Adipocyte (in vitro differentiated cells): ENCODE results near the gene UBXN2A.
A peak's percentile ranks its signal among the peaks of the same experiment; 100 is the strongest.

Source experiments
- DNase-seq: peaks from one replicate; pipeline ENCODE4 v3.0.0-alpha.2; 2015; ENCODE audit warnings: low read depth
- H3K27me3 ChIP-seq: replicated peaks from 2 replicates; pipeline ENCODE4 v1.7.0; 2013; ENCODE audit warnings: mild to moderate bottlenecking, low read length, moderate library complexity; ENCODE audit not compliant: control insufficient read depth, insufficient read depth
- H3K36me3 ChIP-seq: 2 replicates; pipeline ENCODE4 v1.7.0; 2013; ENCODE audit warnings: low read length, mild to moderate bottlenecking, moderate library complexity; ENCODE audit not compliant: control insufficient read depth, insufficient read depth, severe bottlenecking
- H3K4me1 ChIP-seq: 2 replicates; pipeline ENCODE4 v1.7.0; 2013; ENCODE audit warnings: mild to moderate bottlenecking, low read length, moderate library complexity; ENCODE audit not compliant: control insufficient read depth, insufficient read depth
- H3K4me3 ChIP-seq: 2 replicates; pipeline ENCODE4 v1.7.0; 2013; ENCODE audit warnings: mild to moderate bottlenecking, low read length, moderate library complexity
- H3K9ac ChIP-seq: 2 replicates; pipeline ENCODE4 v1.7.0; 2013; ENCODE audit warnings: mild to moderate bottlenecking, low read length, moderate library complexity
- H3K9me3 ChIP-seq: 2 replicates; pipeline ENCODE4 v1.7.0; 2013; ENCODE audit warnings: mild to moderate bottlenecking, low read length, moderate library complexity; ENCODE audit not compliant: control insufficient read depth

Gene UBXN2A

GRCh38 chr2:23916727-23917405 is 23.4 kb upstream of the UBXN2A start:
- no peaks in the 10 kb centered on the region for H3K36me3 ChIP-seq
- DNase-seq, result no peak
- no peaks in the 10 kb centered on the region for H3K9me3 ChIP-seq
- no peak overlapping the region for H3K4me3 ChIP-seq
- H3K27me3 ChIP-seq, result no peaks in the 10 kb centered on the region
- peaks cover 26% of the 10 kb centered on the region for H3K4me1 ChIP-seq
- H3K9ac ChIP-seq, result no peak overlapping the region

GRCh38 chr2:23918837-23919489 is 21.3 kb upstream of the UBXN2A start:
- H3K4me1 ChIP-seq, result peaks cover 23% of the 10 kb centered on the region
- DNase-seq, result peak; percentile 12
- no peaks in the 10 kb centered on the region for H3K27me3 ChIP-seq
- H3K9ac ChIP-seq, result no peak overlapping the region
- no peaks in the 10 kb centered on the region for H3K9me3 ChIP-seq
- no peaks in the 10 kb centered on the region for H3K36me3 ChIP-seq
- H3K4me3 ChIP-seq, result no peak overlapping the region

- peak overlapping the region; percentile 99 for H3K9ac ChIP-seq
- H3K9me3 ChIP-seq, result no peaks in the 10 kb centered on the region
- H3K27me3 ChIP-seq, result no peaks in the 10 kb centered on the region
- no peaks in the 10 kb centered on the region for H3K36me3 ChIP-seq
- H3K4me1 ChIP-seq, result peaks cover 22% of the 10 kb centered on the region
- DNase-seq, result peak; percentile 50
- H3K4me3 ChIP-seq, result peak overlapping the region; percentile 92
These were observed 15.5 kb upstream of the UBXN2A start for GRCh38 chr2:23924589-23925359.

- DNase-seq, result peak; percentile 73
- Histone ChIP-seq H3K4me3 (peak overlapping the region; percentile 92), H3K4me1 (peaks cover 22% of the 10 kb centered on the region), H3K9ac (peak overlapping the region; percentile 99), H3K27me3 (no peaks in the 10 kb centered on the region), H3K36me3 (no peaks in the 10 kb centered on the region), H3K9me3 (no peaks in the 10 kb centered on the region)
These were observed 14.5 kb upstream of the UBXN2A start for GRCh38 chr2:23925702-23926289.

GRCh38 chr2:23926290-23926749 is 13.9 kb upstream of the UBXN2A start:
- no peaks in the 10 kb centered on the region for H3K9me3 ChIP-seq
- peak overlapping the region; percentile 92 for H3K4me3 ChIP-seq
- H3K27me3 ChIP-seq, result no peaks in the 10 kb centered on the region
- peaks cover 22% of the 10 kb centered on the region for H3K4me1 ChIP-seq
- peak; percentile 69 for DNase-seq
- H3K36me3 ChIP-seq, result no peaks in the 10 kb centered on the region
- peak overlapping the region; percentile 99 for H3K9ac ChIP-seq

- DNase-seq, result peak; percentile 98
- Histone ChIP-seq H3K4me3 (peak within 1 kb of the TSS; percentile 92), H3K9me3 (no peaks in the 10 kb centered on the region), H3K27me3 (no peaks in the 10 kb centered on the region), H3K9ac (peak within 1 kb of the TSS; percentile 99), H3K4me1 (peaks cover 22% of the 10 kb centered on the region), H3K36me3 (no peaks in the 10 kb centered on the region)
These were observed 13.3 kb upstream of the UBXN2A start, which contains the start of gene ATAD2B for GRCh38 chr2:23926750-23927571. Gene ATAD2B (minus strand): TSS chr2:23927123. CDS start chr2:23926770, 353 bp downstream.

GRCh38 chr2:23934259-23934658 is 6.0 kb upstream of the UBXN2A start:
- Histone ChIP-seq H3K9ac (no peak overlapping the region), H3K4me3 (no peak overlapping the region), H3K4me1 (peaks cover 7% of the 10 kb centered on the region), H3K36me3 (no peaks in the 10 kb centered on the region), H3K9me3 (no peaks in the 10 kb centered on the region), H3K27me3 (no peaks in the 10 kb centered on the region)
- no peak for DNase-seq

GRCh38 chr2:23940718-23941620 is 706 bp downstream of the UBXN2A start:
- Histone ChIP-seq H3K9ac (peak overlapping the region; percentile 93), H3K9me3 (no peaks in the 10 kb centered on the region), H3K27me3 (no peaks in the 10 kb centered on the region), H3K36me3 (no peaks in the 10 kb centered on the region), H3K4me1 (peaks cover 38% of the 10 kb centered on the region), H3K4me3 (peak overlapping the region; percentile 95)
- DNase-seq, result peak; percentile 71

GRCh38 chr2:23941644-23942043 is 1.4 kb downstream of the UBXN2A start:
- Histone ChIP-seq H3K9ac (peak overlapping the region; percentile 93), H3K9me3 (no peaks in the 10 kb centered on the region), H3K27me3 (no peaks in the 10 kb centered on the region), H3K36me3 (no peaks in the 10 kb centered on the region), H3K4me1 (peaks cover 38% of the 10 kb centered on the region), H3K4me3 (peak overlapping the region; percentile 95)
- DNase-seq, result no peak

- Histone ChIP-seq H3K4me3 (no peak overlapping the region), H3K9me3 (no peaks in the 10 kb centered on the region), H3K36me3 (no peaks in the 10 kb centered on the region), H3K4me1 (peaks cover 36% of the 10 kb centered on the region), H3K9ac (no peak overlapping the region), H3K27me3 (no peaks in the 10 kb centered on the region)
- DNase-seq, result no peak
These were observed 3.4 kb downstream of the UBXN2A start for GRCh38 chr2:23943666-23944065.
